ENCODE measurements around the gene ARL15. TPM values are rescaled to one million over a fixed set of nuclear protein-coding genes. Genes with fewer than 3 reads are reported as not detected.

Gene ARL15
- total RNA-seq, 1 experiment from 2014 or later, result 0.50 TPM

DNA sequence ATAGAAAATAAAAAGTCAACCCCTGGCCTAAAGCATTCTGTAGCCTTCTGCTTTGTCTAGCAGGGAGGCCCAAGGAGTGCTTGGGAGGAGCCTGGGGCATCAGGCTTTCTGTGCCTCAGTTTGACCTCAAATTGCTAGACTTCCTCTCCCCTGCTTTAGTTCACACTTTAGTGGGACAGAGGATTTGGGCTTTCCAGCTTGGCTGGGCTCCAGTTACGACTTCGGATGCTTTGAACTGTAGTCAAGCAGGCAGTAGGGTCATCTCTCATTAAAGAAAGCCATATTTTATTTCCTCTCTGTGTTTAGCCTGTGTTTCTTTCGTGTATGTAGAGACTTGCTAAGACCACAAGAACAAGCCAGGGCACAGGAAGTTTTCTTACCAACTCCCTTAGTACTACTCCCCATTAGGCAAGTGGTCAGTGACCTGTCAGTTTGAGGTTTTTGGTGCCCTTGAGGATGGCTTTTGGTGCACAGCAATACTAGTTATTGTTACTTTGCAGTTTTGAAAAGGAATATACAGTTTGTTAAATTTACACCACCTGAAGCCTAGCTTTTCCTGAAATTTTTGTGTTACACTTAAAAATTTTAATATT is 415.2 kb downstream of the ARL15 start:
- no TSS peak for BruUV-seq (replicated peaks)
- ChIA-PET CTCF (no interaction called here), POLR2A (ENCODE audit: unreplicated experiment) (no interaction called here)
- Histone ChIP-seq H3K36me3 (ENCODE audit: low read depth) (no peaks in the 10 kb centered on the region), H3K27me3 (ENCODE audit: insufficient read depth, low read depth) (no peaks in the 10 kb centered on the region), H3K79me2 (ENCODE audit: low read depth) (no peaks in the 10 kb centered on the region), H4K20me1 (ENCODE audit: insufficient read depth) (no peaks in the 10 kb centered on the region), H3F3A (ENCODE audit: insufficient read depth, low read depth) (no peaks in the 10 kb centered on the region), H3K9me2 (ENCODE audit: insufficient read depth) (no peaks in the 10 kb centered on the region), H3K4me2 (no peak overlapping the region), H3K4me3 (no peak overlapping the region), H3K9me3 (ENCODE audit: insufficient read depth, low read depth) (no peaks in the 10 kb centered on the region), H2AFZ (no peak overlapping the region), H3K4me1 (replicated peaks; ENCODE audit: insufficient read depth) (no peaks in the 10 kb centered on the region), H3K27ac (no peak overlapping the region)
- intact Hi-C loops (cut with micrococcal nuclease; ENCODE audit: unreplicated experiment), result no loop called here
- TF ChIP-seq EZH2 (IDR thresholded peaks at IDR 0.05; ENCODE audit: low read depth), result no peak
- TF ChIP-seq, protein P1, sequence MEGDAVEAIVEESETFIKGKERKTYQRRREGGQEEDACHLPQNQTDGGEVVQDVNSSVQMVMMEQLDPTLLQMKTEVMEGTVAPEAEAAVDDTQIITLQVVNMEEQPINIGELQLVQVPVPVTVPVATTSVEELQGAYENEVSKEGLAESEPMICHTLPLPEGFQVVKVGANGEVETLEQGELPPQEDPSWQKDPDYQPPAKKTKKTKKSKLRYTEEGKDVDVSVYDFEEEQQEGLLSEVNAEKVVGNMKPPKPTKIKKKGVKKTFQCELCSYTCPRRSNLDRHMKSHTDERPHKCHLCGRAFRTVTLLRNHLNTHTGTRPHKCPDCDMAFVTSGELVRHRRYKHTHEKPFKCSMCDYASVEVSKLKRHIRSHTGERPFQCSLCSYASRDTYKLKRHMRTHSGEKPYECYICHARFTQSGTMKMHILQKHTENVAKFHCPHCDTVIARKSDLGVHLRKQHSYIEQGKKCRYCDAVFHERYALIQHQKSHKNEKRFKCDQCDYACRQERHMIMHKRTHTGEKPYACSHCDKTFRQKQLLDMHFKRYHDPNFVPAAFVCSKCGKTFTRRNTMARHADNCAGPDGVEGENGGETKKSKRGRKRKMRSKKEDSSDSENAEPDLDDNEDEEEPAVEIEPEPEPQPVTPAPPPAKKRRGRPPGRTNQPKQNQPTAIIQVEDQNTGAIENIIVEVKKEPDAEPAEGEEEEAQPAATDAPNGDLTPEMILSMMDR (conservative IDR thresholded peaks at IDR 0.05), result no peak
- DNase-seq, result no peak

DNA sequence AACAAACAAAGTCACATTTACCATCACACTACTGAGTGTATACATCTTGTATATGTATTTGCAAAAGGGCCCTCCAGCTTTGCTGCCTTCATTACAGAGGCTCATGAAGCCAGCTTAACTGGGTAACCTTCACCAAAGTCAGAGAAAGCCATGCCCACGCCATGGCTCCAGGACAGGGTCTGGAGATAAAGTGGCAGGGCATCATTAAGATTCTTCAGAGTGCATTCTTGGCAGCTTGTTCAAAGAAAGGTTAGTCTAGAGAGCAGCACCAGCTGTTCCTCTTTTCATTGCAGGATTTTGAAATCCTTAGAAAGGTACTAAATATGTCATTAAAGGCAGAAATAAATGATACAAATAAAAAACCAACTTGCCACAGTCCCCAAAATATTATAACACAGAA is 416.7 kb downstream of the ARL15 start:
- ChIA-PET CTCF (no interaction called here), POLR2A (ENCODE audit: unreplicated experiment) (no interaction called here)
- Histone ChIP-seq H3K27ac (no peak overlapping the region), H4K20me1 (ENCODE audit: insufficient read depth) (no peaks in the 10 kb centered on the region), H3K4me3 (no peak overlapping the region), H3K79me2 (ENCODE audit: low read depth) (no peaks in the 10 kb centered on the region), H3K4me1 (replicated peaks; ENCODE audit: insufficient read depth) (no peaks in the 10 kb centered on the region), H3K4me2 (no peak overlapping the region), H3K9me3 (ENCODE audit: insufficient read depth, low read depth) (no peaks in the 10 kb centered on the region), H3K36me3 (ENCODE audit: low read depth) (no peaks in the 10 kb centered on the region), H3F3A (ENCODE audit: insufficient read depth, low read depth) (no peaks in the 10 kb centered on the region), H3K27me3 (ENCODE audit: insufficient read depth, low read depth) (no peaks in the 10 kb centered on the region), H3K9me2 (ENCODE audit: insufficient read depth) (no peaks in the 10 kb centered on the region), H2AFZ (no peak overlapping the region)
- BruUV-seq (replicated peaks), result no TSS peak
- TF ChIP-seq, protein P1 (conservative IDR thresholded peaks at IDR 0.05), result no peak
- no peak for TF ChIP-seq EZH2 (IDR thresholded peaks at IDR 0.05; ENCODE audit: low read depth)
- DNase-seq, result no peak
- intact Hi-C loops (cut with micrococcal nuclease; ENCODE audit: unreplicated experiment), result no loop called here

DNA sequence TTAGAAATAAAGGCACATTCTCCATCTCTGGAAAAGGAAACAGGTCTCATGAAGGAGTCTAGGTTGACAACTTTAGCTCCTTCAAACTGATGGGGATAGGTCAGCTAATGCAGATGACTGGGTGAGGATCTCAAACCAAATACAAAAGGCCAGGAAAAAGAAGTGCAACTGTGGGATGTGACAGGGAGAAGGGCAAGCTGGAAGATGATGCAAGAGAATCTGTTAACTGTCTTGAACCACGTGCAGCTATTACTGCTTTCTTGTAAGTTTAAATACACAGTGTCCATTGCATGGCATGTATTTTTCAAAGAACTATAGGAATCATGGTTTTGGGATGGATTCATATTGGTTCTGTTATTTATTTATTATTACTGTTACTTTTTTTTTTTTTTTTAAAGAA is 418.1 kb downstream of the ARL15 start:
- Histone ChIP-seq H3K4me3 (no peak overlapping the region), H3F3A (ENCODE audit: insufficient read depth, low read depth) (no peaks in the 10 kb centered on the region), H3K79me2 (ENCODE audit: low read depth) (no peaks in the 10 kb centered on the region), H3K27ac (no peak overlapping the region), H3K27me3 (ENCODE audit: insufficient read depth, low read depth) (no peaks in the 10 kb centered on the region), H2AFZ (no peak overlapping the region), H4K20me1 (ENCODE audit: insufficient read depth) (no peaks in the 10 kb centered on the region), H3K9me2 (ENCODE audit: insufficient read depth) (no peaks in the 10 kb centered on the region), H3K4me2 (no peak overlapping the region), H3K9me3 (ENCODE audit: insufficient read depth, low read depth) (no peaks in the 10 kb centered on the region), H3K4me1 (replicated peaks; ENCODE audit: insufficient read depth) (no peaks in the 10 kb centered on the region), H3K36me3 (ENCODE audit: low read depth) (no peaks in the 10 kb centered on the region)
- TF ChIP-seq, protein P1 (conservative IDR thresholded peaks at IDR 0.05), result no peak
- TF ChIP-seq EZH2 (IDR thresholded peaks at IDR 0.05; ENCODE audit: low read depth), result no peak
- intact Hi-C loops (cut with micrococcal nuclease; ENCODE audit: unreplicated experiment), result no loop called here
- DNase-seq, result no peak
- no TSS peak for BruUV-seq (replicated peaks)
- POLR2A ChIA-PET (ENCODE audit: unreplicated experiment), result no interaction called here
- CTCF ChIA-PET, result no interaction called here
